Astrocyte (in vitro differentiated cells and primary cell): ENCODE measurements around the gene HSPA1B. TPM values are rescaled to one million over a fixed set of nuclear protein-coding genes. Genes with fewer than 3 reads are reported as not detected.

ENCODE experiments used
- DNase-seq: peaks from one replicate; pipeline ENCODE4 v3.0.0-alpha.2; 2010; ENCODE audit warnings: low read depth
- FAIRE-seq: peaks from 2 replicates; lab custom pipeline; 2011; peaks lifted over from hg19 to GRCh38; lab: Jason Lieb, UNC
- H2AFZ ChIP-seq: 2 replicates; pipeline ENCODE4 v1.6.0; 2012; ENCODE audit warnings: low read depth, low read length, inconsistent platforms
- H3K27ac ChIP-seq: 2 replicates; pipeline ENCODE4 v1.5.1; 2011; ENCODE audit warnings: low read depth, low read length, inconsistent platforms
- H3K27me3 ChIP-seq: 2 replicates; pipeline ENCODE4 v1.6.0; 2011; ENCODE audit warnings: low read length, inconsistent platforms; ENCODE audit not compliant: insufficient read depth
- H3K36me3 ChIP-seq: 2 replicates; pipeline ENCODE4 v1.5.1; 2011; ENCODE audit warnings: low read length, inconsistent platforms; ENCODE audit not compliant: insufficient read depth
- H3K4me1 ChIP-seq: 2 replicates; pipeline ENCODE4 v1.5.1; 2011; ENCODE audit warnings: low read length, inconsistent platforms; ENCODE audit not compliant: insufficient read depth
- H3K4me2 ChIP-seq: 2 replicates; pipeline ENCODE4 v1.6.0; 2012; ENCODE audit warnings: low read length, inconsistent platforms
- H3K4me3 ChIP-seq: 2 replicates; pipeline ENCODE4 v1.5.1; 2011; ENCODE audit warnings: low read depth, mild to moderate bottlenecking, low read length, inconsistent platforms; ENCODE audit not compliant: insufficient read depth
- H3K79me2 ChIP-seq: 2 replicates; pipeline ENCODE4 v1.6.0; 2012; ENCODE audit warnings: mild to moderate bottlenecking, low read length, inconsistent platforms; ENCODE audit not compliant: insufficient read depth
- H3K9ac ChIP-seq: 2 replicates; pipeline ENCODE4 v1.6.0; 2012; ENCODE audit warnings: mild to moderate bottlenecking, low read length, inconsistent platforms
- H3K9me3 ChIP-seq: 2 replicates; pipeline ENCODE4 v1.5.1; 2012; ENCODE audit warnings: low read depth, mild to moderate bottlenecking, low read length, inconsistent platforms; ENCODE audit not compliant: insufficient read depth
- H4K20me1 ChIP-seq: 2 replicates; pipeline ENCODE4 v1.6.0; 2012; ENCODE audit warnings: low read length, inconsistent platforms; ENCODE audit not compliant: insufficient read depth
- H3K27ac Mint-ChIP-seq: one replicate; pipeline ENCODE4 v1.8.0; 2021; ENCODE audit warnings: mild to moderate bottlenecking, mixed read lengths; ENCODE audit not compliant: unreplicated experiment
- H3K27me3 Mint-ChIP-seq: one replicate; pipeline ENCODE4 v1.8.0; 2021; ENCODE audit warnings: low read depth, mixed read lengths; ENCODE audit not compliant: unreplicated experiment
- H3K36me3 Mint-ChIP-seq: one replicate; pipeline ENCODE4 v1.8.0; 2021; ENCODE audit warnings: low read depth, mixed read lengths; ENCODE audit not compliant: unreplicated experiment
- H3K4me1 Mint-ChIP-seq: one replicate; pipeline ENCODE4 v1.8.0; 2021; ENCODE audit warnings: low read depth, mixed read lengths; ENCODE audit not compliant: unreplicated experiment
- H3K4me3 Mint-ChIP-seq: one replicate; pipeline ENCODE4 v1.8.0; 2021; ENCODE audit warnings: mild to moderate bottlenecking, moderate library complexity, mixed read lengths; ENCODE audit not compliant: unreplicated experiment
- H3K9me3 Mint-ChIP-seq: one replicate; pipeline ENCODE4 v1.8.0; 2021; ENCODE audit warnings: mild to moderate bottlenecking, mixed read lengths; ENCODE audit not compliant: unreplicated experiment
- CTCF ChIP-seq: IDR thresholded peaks from 2 replicates; pipeline ENCODE4 v1.5.1; 2011; ENCODE audit warnings: low read depth, mild to moderate bottlenecking, inconsistent platforms, low read length, moderate library complexity; ENCODE audit not compliant: insufficient read depth
- EZH2 ChIP-seq: IDR thresholded peaks from 2 replicates; pipeline ENCODE4 v1.6.1; 2012; ENCODE audit warnings: mild to moderate bottlenecking, low read length, inconsistent platforms; ENCODE audit not compliant: insufficient read depth
- total RNA-seq: library from RNA; stranded (reverse); gene quantifications from 2 replicates; pipeline ENCODE4 v1.2.1, GENCODE V29; 2021

The HSPA1B gene
- total RNA-seq, 1 donor from 2014 or later, result 77.2 TPM

GRCh38 chr6:31877125-31877650, 49.6 kb downstream of the HSPA1B start:
- FAIRE-seq (no peak), DNase-seq (no peak)
- no peak overlapping the region for H3K27ac ChIP-seq
- H4K20me1 ChIP-seq, result peaks cover 7% of the 10 kb centered on the region
- H3K9me3 ChIP-seq, result no peaks in the 10 kb centered on the region
- H3K27ac Mint-ChIP-seq, result no peak overlapping the region
- H3K27me3 ChIP-seq, result no peaks in the 10 kb centered on the region
- no peaks in the 10 kb centered on the region for H3K4me1 ChIP-seq
- H3K9ac ChIP-seq, result no peak overlapping the region
- no peak overlapping the region for H3K4me2 ChIP-seq
- no peaks in the 10 kb centered on the region for H3K79me2 ChIP-seq
- H3K27me3 Mint-ChIP-seq, result peaks cover 4% of the 10 kb centered on the region
- peaks cover 11% of the 10 kb centered on the region for H3K36me3 Mint-ChIP-seq
- peaks cover 7% of the 10 kb centered on the region for H3K4me1 Mint-ChIP-seq
- H3K36me3 ChIP-seq, result peaks cover 17% of the 10 kb centered on the region
- H3K4me3 Mint-ChIP-seq, result no peak overlapping the region
- no peaks in the 10 kb centered on the region for H3K9me3 Mint-ChIP-seq
- TF ChIP-seq CTCF (no peak), EZH2 (no peak)
- no peak overlapping the region for H3K4me3 ChIP-seq
- H2AFZ ChIP-seq, result no peak overlapping the region

GRCh38 chr6:31877651-31878161, 50.2 kb downstream of the HSPA1B start:
- H3K27ac ChIP-seq, result no peak overlapping the region
- H2AFZ ChIP-seq, result no peak overlapping the region
- FAIRE-seq, result no peak
- Mint-ChIP-seq H3K36me3 (peaks cover 15% of the 10 kb centered on the region), H3K27ac (no peak overlapping the region), H3K9me3 (no peaks in the 10 kb centered on the region), H3K4me3 (no peak overlapping the region), H3K4me1 (peaks cover 10% of the 10 kb centered on the region), H3K27me3 (peaks cover 4% of the 10 kb centered on the region)
- H4K20me1 ChIP-seq, result peaks cover 7% of the 10 kb centered on the region
- peaks cover 17% of the 10 kb centered on the region for H3K36me3 ChIP-seq
- no peaks in the 10 kb centered on the region for H3K9me3 ChIP-seq
- no peaks in the 10 kb centered on the region for H3K27me3 ChIP-seq
- TF ChIP-seq EZH2 (no peak), CTCF (no peak)
- H3K4me2 ChIP-seq, result no peak overlapping the region
- peaks cover 2% of the 10 kb centered on the region for H3K4me1 ChIP-seq
- H3K9ac ChIP-seq, result no peak overlapping the region
- H3K4me3 ChIP-seq, result no peak overlapping the region
- H3K79me2 ChIP-seq, result no peaks in the 10 kb centered on the region
- DNase-seq, result no peak

- H3K9ac ChIP-seq, result no peak overlapping the region
- no peaks in the 10 kb centered on the region for H3K27me3 ChIP-seq
- H3K9me3 Mint-ChIP-seq, result no peaks in the 10 kb centered on the region
- peaks cover 18% of the 10 kb centered on the region for H3K36me3 ChIP-seq
- H3K36me3 Mint-ChIP-seq, result peaks cover 15% of the 10 kb centered on the region
- H3K4me3 Mint-ChIP-seq, result no peak overlapping the region
- peaks cover 7% of the 10 kb centered on the region for H4K20me1 ChIP-seq
- no peak overlapping the region for H3K27ac ChIP-seq
- DNase-seq (no peak), FAIRE-seq (no peak)
- peaks cover 10% of the 10 kb centered on the region for H3K4me1 Mint-ChIP-seq
- H2AFZ ChIP-seq, result no peak overlapping the region
- TF ChIP-seq EZH2, result no peak
- TF ChIP-seq CTCF, result no peak
- H3K4me3 ChIP-seq, result no peak overlapping the region
- H3K79me2 ChIP-seq, result no peaks in the 10 kb centered on the region
- H3K27me3 Mint-ChIP-seq, result peaks cover 4% of the 10 kb centered on the region
- H3K4me2 ChIP-seq, result no peak overlapping the region
- H3K27ac Mint-ChIP-seq, result no peak overlapping the region
- peaks cover 4% of the 10 kb centered on the region for H3K4me1 ChIP-seq
- no peaks in the 10 kb centered on the region for H3K9me3 ChIP-seq
Measured at GRCh38 chr6:31878222-31878621, 50.7 kb downstream of the HSPA1B start.
